ENCODE results near the gene IFNG-AS1.

Gene IFNG-AS1

DNA sequence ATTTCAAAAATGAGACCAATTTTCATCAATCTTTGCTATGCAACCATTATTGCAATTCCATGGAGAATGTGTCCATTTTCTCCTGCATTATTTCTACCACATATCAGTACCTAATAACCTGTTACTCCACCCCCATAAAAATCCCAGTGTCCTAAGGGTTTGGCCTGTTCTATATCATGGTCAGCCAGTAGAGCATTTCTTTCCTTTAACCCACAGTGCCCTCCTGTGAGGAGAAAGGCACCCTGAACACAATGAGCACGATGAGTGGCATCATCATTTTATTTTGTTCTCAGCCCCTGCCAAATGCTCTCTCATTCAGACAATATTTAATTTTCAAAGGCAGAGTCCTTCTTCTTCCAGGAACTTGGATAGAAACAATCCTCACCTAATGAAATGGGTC lies 11.6 kb upstream of the IFNG-AS1 start:
- DNase-seq (no peak), ATAC-seq (replicated peaks) (no peak)
- no peak overlapping the region for H3K27ac Mint-ChIP-seq
- H3K4me3 Mint-ChIP-seq: no peak overlapping the region
- peaks cover 2 to 4% of the 10 kb centered on the region in 2 donors for H3K4me1 Mint-ChIP-seq
- peaks cover 1 to 4% of the 10 kb centered on the region in 2 donors for H3K36me3 Mint-ChIP-seq
- peaks cover 14% of the 10 kb centered on the region in 2 donors for H3K9me3 Mint-ChIP-seq
- no peaks in the 10 kb centered on the region for H3K27me3 Mint-ChIP-seq

DNA sequence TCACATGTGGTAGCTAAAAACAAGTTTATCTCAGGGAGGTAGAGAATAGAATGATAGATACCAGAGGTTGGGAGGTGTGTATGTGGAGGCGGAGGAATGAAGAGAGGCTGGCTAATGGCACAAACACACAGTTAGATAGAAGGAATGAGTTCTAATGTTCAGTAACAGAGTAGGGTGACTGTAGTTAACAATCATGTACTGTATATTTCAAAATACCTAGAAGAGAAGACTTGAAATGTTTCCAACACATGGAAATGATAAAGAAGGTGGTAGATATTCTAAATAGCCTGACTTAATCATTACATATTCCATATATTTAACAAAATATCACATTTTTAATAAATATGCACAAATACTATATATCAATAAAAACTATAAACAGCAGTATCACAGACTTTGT lies 8.9 kb upstream of the IFNG-AS1 start:
- no peak overlapping the region for H3K4me3 Mint-ChIP-seq
- DNase-seq: no peak

DNA sequence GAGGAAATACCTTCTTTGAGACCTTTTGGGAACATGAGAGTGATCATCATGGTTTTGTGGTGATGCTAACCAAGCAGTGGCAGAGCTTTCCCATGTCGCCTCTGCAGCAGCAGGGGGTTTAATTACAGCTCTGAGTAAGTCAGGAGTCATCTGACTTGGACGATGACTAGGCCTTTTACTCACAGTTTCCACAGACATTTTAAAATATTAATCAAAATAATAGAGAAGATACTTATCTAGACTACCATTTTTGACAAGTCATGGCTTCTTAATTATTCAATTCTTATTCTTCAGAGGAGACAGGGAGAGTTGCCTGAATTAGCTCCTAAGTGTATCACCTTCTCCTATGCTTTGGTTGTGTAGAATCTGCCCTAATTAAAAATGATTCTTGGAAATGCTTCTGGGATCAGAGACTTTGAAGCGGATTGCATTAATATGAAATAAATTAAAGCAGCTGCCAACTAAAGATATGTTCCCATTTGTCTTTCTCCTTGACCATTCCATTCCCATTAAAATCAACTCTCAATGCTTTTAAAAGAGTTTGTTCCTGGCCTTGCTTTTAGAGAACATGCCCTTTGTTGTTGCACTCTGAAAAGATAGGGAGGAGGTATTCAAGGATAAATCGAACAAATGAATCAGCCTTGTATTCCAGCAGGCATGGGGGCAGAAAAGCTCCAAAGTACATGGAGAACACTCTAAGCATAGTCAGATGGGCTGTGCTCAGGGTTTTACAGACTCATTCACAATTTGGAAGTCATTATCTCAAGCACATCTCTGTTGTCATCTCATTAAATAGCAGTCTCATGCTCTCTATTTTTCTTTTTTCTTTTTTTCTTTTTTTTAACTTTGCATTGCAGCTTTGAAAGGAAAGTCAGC lies 7.7 kb upstream of the IFNG-AS1 start:
- no peak overlapping the region for H3K27ac Mint-ChIP-seq
- no peaks in the 10 kb centered on the region for H3K27me3 Mint-ChIP-seq
- peaks cover 11 to 12% of the 10 kb centered on the region in 2 donors for H3K9me3 Mint-ChIP-seq
- peaks cover 8 to 11% of the 10 kb centered on the region in 2 donors for H3K4me1 Mint-ChIP-seq
- no peak for DNase-seq
- H3K4me3 Mint-ChIP-seq: no peak overlapping the region
- ATAC-seq (replicated peaks): no peak
- peaks cover 0 to 4% of the 10 kb centered on the region in 2 donors for H3K36me3 Mint-ChIP-seq

More for the DNA sequence above, 8.9 kb upstream of the IFNG-AS1 start:
- no peaks in the 10 kb centered on the region for H3K27me3 Mint-ChIP-seq
- peaks cover 11 to 12% of the 10 kb centered on the region in 2 donors for H3K9me3 Mint-ChIP-seq
- H3K27ac Mint-ChIP-seq: no peak overlapping the region
- ATAC-seq (replicated peaks): no peak
- peaks cover 0 to 4% of the 10 kb centered on the region in 2 donors for H3K36me3 Mint-ChIP-seq
- peaks cover 8 to 11% of the 10 kb centered on the region in 2 donors for H3K4me1 Mint-ChIP-seq

DNA sequence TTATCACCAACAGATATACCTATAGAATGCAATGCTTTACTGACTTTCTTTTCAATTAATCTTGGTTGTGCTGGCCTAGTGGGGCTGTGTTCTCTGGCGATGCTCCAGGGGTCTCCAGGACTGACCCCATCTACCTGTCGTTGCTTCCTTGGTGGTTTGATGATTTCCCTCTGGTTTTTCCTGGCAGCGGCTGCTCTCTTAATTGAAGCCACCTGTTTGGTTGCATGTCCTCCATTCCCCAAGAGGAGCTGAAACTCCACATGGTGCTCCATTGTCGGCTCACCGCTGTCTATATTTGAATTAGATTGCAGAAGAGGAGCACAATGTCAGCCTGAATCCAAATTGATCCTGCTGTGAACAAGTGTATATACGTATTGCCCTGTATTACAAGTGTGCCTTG lies 7.1 kb upstream of the IFNG-AS1 start:
- Mint-ChIP-seq H3K27ac (no peak overlapping the region), H3K4me1 (peaks cover 11 to 14% of the 10 kb centered on the region in 2 donors), H3K4me3 (no peak overlapping the region), H3K27me3 (no peaks in the 10 kb centered on the region), H3K9me3 (peaks cover 12 to 15% of the 10 kb centered on the region in 2 donors), H3K36me3 (peaks cover 0 to 6% of the 10 kb centered on the region in 2 donors)
- ATAC-seq (replicated peaks): no peak
- no peak for DNase-seq

DNA sequence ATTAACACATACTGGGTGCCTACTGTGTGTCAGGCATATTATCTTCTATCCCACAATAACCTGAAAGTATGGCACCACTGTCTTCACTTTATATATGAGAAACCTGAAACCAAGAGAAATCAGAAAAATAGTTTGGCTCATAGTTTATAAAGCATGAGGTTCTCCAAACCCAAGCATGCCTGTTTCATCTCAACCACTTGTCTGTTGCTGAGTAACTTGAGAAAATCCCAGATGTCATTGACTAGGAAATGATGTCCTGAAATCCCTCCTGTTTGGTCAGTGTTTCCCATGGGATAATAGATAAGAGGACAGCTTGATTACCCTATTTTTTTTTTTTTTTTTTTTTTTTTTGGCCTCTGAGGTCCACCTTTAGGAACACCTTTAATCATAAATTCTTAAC lies 2.6 kb upstream of the IFNG-AS1 start:
- H3K9me3 Mint-ChIP-seq: peaks cover 5 to 13% of the 10 kb centered on the region in 2 donors

DNA sequence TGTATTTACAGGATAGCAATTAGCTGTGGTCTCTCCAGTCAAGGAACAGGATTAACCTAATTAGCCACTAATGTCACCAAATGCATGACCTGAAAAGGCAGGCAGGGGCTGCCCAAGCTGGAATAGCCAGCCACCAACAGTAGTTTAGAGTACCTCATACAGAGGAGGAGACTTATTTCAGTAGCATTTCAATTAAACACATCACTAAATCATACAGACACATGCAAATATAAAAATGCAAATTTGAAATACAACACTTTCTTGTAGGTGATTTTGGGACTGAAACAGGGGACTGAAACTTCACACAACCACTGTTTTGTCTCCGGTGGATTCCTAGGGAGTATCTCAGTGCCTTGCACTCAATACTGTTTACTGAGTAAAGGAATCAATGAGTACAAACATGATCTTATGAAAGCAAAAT lies 636 bp upstream of the IFNG-AS1 start:
- DNase-seq (no peak), ATAC-seq (replicated peaks) (peak; percentile 71 to 75)
- H3K4me1 Mint-ChIP-seq: peaks cover 42 to 57% of the 10 kb centered on the region in 2 donors

More for the DNA sequence above, 2.6 kb upstream of the IFNG-AS1 start:
- Mint-ChIP-seq H3K27ac (no peak overlapping the region), H3K4me1 (peaks cover 43 to 54% of the 10 kb centered on the region in 2 donors), H3K4me3 (no peak overlapping the region), H3K36me3 (peaks cover 7 to 9% of the 10 kb centered on the region in 2 donors), H3K27me3 (no peaks in the 10 kb centered on the region)
- ATAC-seq (replicated peaks) (no peak), DNase-seq (no peak)

DNA sequence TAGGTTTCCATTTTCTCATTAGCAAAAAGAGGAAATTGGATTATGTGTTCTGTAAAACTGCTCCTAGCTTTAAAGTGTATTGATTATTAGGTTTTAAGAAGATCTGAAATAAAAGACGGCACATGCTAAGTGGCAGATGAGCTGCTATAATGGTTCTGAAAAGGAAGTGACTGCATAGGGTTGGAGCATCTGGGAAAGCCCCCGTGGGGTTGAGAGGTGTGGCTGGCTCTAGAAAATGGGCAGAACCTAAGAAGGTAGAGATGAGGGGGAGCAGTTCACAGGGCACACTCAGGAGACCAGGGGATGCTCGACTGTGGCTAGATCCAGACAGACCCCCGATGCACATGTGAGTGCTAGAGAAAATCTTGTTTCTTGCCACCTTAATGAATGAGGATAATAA lies 1.9 kb downstream of the IFNG-AS1 start:
- DNase-seq: peak; percentile 48
- H3K4me1 Mint-ChIP-seq: peaks cover 47 to 69% of the 10 kb centered on the region in 2 donors

More for the DNA sequence above, 636 bp upstream of the IFNG-AS1 start:
- Mint-ChIP-seq H3K27me3 (no peaks in the 10 kb centered on the region), H3K4me3 (peak overlapping the region in 1 of 2 donors; percentile 70), H3K9me3 (peaks cover 5 to 13% of the 10 kb centered on the region in 2 donors), H3K36me3 (peaks cover 7 to 9% of the 10 kb centered on the region in 2 donors), H3K27ac (no peak overlapping the region)

DNA sequence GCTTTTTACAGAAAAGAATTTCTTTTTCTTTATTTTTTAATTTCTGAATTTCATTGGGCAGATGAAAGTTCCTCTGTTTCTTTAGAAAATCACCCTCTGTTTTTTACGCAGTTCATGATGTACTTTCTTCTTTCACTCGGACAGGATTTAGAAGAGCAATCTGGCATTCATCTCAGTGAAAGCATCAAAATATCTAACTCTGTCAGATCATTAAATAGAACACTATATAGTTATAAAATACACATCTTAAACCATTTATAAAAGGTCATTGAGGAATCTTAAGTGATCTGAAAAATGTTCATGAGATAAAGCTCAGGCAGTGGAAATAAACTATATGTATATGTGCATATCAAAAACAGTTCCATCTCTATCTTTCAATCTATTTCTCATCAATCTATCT lies 3.9 kb downstream of the IFNG-AS1 start:
- Mint-ChIP-seq H3K36me3 (no peaks in the 10 kb centered on the region), H3K9me3 (peaks cover 0 to 2% of the 10 kb centered on the region in 2 donors), H3K27me3 (no peaks in the 10 kb centered on the region), H3K4me3 (no peak overlapping the region), H3K4me1 (peaks cover 39 to 65% of the 10 kb centered on the region in 2 donors), H3K27ac (no peak overlapping the region)
- DNase-seq (no peak), ATAC-seq (replicated peaks) (no peak)

More for the DNA sequence above, 1.9 kb downstream of the IFNG-AS1 start:
- Mint-ChIP-seq H3K4me3 (peak overlapping the region; percentile 66 to 70), H3K27me3 (no peaks in the 10 kb centered on the region), H3K27ac (peak overlapping the region; percentile 76), H3K36me3 (peaks cover 7 to 9% of the 10 kb centered on the region in 2 donors), H3K9me3 (peaks cover 2 to 13% of the 10 kb centered on the region in 2 donors)
- peak; percentile 90 to 91 for ATAC-seq (replicated peaks)

DNA sequence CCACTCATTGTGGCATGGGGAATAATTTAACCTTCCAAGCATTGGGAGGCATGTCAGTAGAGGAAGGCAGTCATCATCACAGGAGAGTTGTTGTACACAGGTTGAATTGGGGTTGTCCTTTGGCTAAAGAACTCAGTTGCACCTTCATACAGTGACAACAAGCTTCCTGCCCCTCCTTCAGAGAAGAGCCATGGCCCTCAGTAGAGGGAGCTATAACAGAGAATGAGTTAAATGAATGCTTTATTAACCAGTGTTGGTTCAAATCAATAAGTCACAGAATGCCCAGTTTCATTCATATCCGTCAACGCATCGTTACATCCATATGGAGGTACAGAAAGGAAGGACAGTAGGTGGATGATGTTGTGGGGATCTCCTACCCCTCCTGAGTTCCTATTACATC lies 4.8 kb downstream of the IFNG-AS1 start:
- DNase-seq (no peak), ATAC-seq (replicated peaks) (no peak)
- Mint-ChIP-seq H3K4me1 (peaks cover 30 to 63% of the 10 kb centered on the region in 2 donors), H3K36me3 (no peaks in the 10 kb centered on the region), H3K9me3 (peaks cover 0 to 2% of the 10 kb centered on the region in 2 donors), H3K27ac (no peak overlapping the region), H3K4me3 (no peak overlapping the region), H3K27me3 (no peaks in the 10 kb centered on the region)

DNA sequence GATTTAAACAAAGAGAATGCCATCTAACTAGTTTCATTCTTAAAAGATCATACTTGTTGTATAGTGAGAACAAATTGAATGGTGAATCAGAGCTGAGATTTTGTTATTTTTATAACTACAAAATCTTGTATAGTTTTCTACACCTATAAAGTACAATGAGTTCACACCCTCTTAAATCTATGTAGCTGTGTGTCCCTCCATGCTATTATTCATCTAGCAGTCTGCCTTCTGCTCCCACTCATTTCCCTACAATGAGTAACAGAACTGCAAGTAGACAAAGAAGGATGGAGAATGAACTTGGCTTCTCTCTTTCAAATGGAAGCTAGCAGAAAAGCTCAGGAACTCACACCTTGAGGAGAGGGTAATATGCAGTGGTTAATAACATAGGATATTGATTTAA lies 7.1 kb downstream of the IFNG-AS1 start:
- no peaks in the 10 kb centered on the region for H3K36me3 Mint-ChIP-seq
- no peaks in the 10 kb centered on the region for H3K9me3 Mint-ChIP-seq
- peaks cover 16 to 46% of the 10 kb centered on the region in 2 donors for H3K4me1 Mint-ChIP-seq
- no peak overlapping the region for H3K4me3 Mint-ChIP-seq
- H3K27ac Mint-ChIP-seq: no peak overlapping the region
- DNase-seq: no peak
- peak in 1 of 2 donors; percentile 34 for ATAC-seq (replicated peaks)
- H3K27me3 Mint-ChIP-seq: no peaks in the 10 kb centered on the region

DNA sequence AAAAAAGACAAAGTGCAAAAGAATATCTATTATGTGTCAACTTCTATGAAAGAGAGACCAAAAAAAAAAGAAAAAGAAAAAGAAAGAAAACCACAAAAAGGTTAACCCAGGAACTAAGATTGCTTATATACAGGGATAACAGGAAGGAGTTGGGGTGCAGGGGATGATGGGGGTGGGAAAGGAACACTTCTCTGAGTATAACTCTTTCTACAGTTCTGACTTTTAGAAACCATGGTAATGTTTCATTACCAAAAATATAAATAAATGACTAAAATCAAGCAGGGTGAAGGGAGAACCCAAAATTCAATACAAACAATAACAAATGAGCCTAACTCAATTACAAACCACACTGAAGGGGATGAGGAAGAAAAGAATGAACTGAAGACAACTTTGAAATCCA lies 9.1 kb downstream of the IFNG-AS1 start:
- Mint-ChIP-seq H3K9me3 (no peaks in the 10 kb centered on the region), H3K4me3 (no peak overlapping the region), H3K27ac (no peak overlapping the region), H3K27me3 (no peaks in the 10 kb centered on the region), H3K4me1 (peaks cover 6 to 34% of the 10 kb centered on the region in 2 donors), H3K36me3 (no peaks in the 10 kb centered on the region)
- DNase-seq (no peak), ATAC-seq (replicated peaks) (no peak)

DNA sequence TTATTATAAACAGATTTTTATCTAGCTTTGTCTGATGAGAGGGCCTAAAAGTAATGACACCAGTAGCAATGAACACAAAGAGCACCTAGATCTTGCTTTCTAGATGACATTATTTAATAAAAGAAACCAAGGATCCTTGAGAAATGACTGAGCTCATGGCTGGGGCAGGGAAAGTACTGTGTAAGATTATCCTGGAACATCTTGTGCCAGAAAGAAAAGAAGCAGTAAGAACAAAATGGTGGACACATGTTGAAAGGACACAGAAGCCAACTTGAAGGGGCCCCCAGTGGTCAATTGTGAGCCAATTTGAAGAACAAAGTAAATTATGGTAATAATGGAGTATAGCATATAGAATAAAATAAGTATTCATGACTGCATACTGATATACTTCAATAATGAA lies 10.0 kb downstream of the IFNG-AS1 start:
- Mint-ChIP-seq H3K27ac (peak overlapping the region; percentile 56), H3K27me3 (no peaks in the 10 kb centered on the region), H3K4me1 (peaks cover 2 to 29% of the 10 kb centered on the region in 2 donors), H3K36me3 (peaks cover under 1 to 2% of the 10 kb centered on the region in 2 donors), H3K9me3 (no peaks in the 10 kb centered on the region), H3K4me3 (no peak overlapping the region)
- no peak for DNase-seq
- ATAC-seq (replicated peaks): no peak

DNA sequence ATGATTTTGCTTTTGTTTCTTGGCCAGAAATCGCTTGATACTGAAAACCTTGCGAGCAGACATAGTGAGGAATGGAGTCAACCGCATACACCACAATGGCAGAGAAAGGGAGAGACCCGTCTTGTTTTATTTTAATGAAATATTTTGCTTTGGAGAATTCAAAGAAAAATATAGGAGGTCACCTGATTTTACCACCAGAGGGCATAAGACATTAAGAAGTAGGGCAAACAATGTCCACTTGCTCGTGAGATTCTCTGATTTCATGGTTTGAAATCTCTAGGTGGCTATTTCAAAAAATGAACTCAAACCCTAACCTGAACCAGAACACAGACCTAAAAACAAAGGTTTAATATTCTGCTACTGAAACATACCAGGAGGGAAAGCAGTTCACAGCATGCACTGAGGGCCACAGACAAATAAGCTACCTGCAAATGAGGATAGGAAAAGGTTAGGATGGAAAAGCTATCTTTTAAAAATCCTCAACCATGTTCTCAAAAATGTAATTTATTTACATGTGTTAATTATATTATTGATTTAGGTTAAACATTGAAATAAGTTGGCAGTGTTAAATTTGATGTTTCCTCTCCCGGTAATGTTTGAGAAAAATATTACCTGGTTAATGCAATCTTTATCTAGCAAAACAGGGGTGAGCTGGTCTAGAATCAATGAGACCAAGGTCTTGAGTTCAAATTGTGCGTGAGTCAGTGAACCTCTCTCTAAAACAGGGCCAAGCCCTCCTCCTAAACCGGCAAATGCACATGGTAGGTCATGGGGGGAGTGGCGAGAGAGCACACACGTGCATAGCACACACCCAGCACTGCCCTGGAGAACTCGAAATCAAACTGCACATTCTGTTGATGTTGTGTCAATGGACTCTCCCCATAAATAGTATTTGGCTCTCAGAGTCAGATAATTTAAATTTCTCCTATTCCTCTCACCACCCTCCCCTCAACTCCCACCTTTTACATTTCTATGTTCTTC lies 12.5 kb downstream of the IFNG-AS1 start:
- Mint-ChIP-seq H3K4me3 (peak overlapping the region in 1 of 2 donors; percentile 2), H3K4me1 (peaks cover 2 to 31% of the 10 kb centered on the region in 2 donors), H3K9me3 (no peaks in the 10 kb centered on the region), H3K36me3 (peaks cover 3 to 9% of the 10 kb centered on the region in 2 donors), H3K27ac (no peak overlapping the region), H3K27me3 (no peaks in the 10 kb centered on the region)
- ATAC-seq (replicated peaks): peak in 1 of 2 donors; percentile 41
- DNase-seq: no peak

DNA sequence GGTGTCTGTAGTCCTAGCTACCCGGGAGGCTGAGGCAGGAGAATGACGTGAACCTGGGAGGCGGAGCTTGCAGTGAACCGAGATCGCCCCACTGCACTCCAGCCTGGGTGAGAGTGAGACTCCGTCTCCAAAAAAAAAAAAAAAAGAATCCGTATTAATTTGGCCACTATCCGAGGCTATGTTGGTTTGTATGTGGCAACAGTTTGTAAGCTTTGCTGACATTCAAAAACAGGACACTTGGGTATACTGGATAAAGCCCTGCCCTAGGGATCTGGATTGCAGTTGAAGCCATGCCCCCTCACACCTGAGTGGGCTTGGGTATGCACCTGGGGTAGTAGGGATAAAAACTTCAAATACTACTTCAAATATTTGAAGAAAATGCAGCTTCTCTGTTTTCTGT lies 14.5 kb downstream of the IFNG-AS1 start:
- Mint-ChIP-seq H3K36me3 (peaks cover 9% of the 10 kb centered on the region in 2 donors), H3K4me1 (peaks cover 2 to 22% of the 10 kb centered on the region in 2 donors), H3K27me3 (no peaks in the 10 kb centered on the region), H3K27ac (no peak overlapping the region), H3K4me3 (no peak overlapping the region), H3K9me3 (no peaks in the 10 kb centered on the region)
- ATAC-seq (replicated peaks): no peak
- no peak for DNase-seq

Data from stimulated activated naive B cell treated with anti-CD40 and anti-IgM and Interleukin-4, amounts not matched to agents 10 μg/mL and 1 μg/mL and 100 μg/mL, for 72 hours (primary cell).